HG02943 (cell line): ENCODE measurements around the gene KDM4B.
"Not testable (repeated sequence)": the region's sequence is repeated elsewhere in the genome, so short reads cannot be mapped to it uniquely, and the experiment has no call there.

ENCODE experiments used
- ATAC-seq: cut with Tn5 transposase; IDR thresholded peaks from one replicate; pipeline ENCODE4 v1.9.1; 2021; ENCODE audit warnings: mild to moderate bottlenecking, low read depth, moderate library complexity; ENCODE audit not compliant: unreplicated experiment

Gene KDM4B

DNA sequence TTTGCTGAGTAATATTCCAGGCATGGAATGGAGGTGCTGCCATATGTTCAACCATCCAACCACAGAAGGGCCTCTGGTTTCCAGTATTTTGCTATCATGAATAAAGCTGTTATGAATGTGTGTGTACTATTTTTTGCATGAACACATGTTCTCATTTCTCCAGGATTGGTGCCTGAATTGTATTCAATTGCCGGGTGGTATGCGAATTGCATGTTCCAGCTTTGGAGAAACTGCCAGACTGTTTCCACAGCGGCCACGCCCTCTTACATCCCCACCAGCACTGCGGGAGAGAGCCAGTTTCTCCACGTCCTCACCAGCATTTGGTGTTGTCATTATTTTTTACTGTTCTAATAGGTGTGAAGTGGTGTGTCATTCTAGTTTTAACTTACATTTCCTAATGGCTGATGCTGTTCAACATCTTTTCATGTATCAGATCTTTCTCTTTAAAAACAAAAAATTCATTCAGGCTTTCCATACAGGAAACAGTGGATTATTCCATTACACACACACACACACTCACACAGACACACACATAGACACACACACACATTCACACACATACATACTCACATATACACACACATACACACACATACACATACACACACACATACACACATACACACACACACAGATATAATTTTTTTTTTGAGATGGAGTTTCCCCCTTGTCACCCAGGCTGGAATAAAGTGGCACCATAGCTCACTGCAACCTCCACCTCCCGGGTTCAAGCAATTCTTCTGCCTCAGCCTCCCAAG is 217.6 kb downstream of the KDM4B start:
- no peak for ATAC-seq

DNA sequence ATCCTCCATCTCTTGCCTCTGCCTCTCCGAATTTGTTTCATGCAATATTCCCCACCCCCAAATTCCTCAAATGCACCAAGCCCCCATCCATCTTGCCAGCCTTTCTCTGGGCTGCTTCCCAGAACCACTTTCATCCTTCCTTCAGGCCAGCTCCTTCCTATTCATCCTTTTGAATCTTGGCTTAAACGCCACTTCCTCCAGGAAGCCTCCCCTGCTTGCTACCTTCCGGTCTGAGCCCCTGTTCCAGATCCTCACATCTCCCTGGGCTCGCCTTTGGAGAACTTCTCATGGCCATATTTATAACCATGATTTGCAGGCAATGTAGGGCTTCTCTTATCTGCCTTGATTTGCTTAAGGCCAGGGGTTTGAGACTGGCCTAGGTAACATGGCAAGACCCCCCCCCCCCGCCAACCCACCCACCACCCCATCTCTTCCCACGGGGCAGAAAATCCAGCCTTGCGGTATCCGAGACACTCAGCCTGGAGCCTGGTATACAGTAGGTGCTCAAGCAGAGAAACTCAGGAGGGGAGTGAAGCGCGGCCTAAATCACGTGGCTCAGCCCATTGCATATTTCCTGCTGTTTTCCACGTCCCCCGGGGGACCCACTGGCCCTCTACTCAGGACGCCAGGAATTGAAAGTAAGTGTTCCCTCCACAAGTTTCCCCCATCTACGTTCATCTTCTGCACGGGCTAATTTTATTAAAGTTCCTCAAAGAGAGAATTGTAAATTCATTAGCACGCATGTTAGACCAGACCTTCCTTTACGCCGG is 219.8 kb downstream of the KDM4B start:
- ATAC-seq, result no peak

GRCh38 chr19:5189318-5189607 is 220.3 kb downstream of the KDM4B start:
- no peak for ATAC-seq

- ATAC-seq, result no peak
Observed at GRCh38 chr19:5191091-5191490, 222.2 kb downstream of the KDM4B start.

DNA sequence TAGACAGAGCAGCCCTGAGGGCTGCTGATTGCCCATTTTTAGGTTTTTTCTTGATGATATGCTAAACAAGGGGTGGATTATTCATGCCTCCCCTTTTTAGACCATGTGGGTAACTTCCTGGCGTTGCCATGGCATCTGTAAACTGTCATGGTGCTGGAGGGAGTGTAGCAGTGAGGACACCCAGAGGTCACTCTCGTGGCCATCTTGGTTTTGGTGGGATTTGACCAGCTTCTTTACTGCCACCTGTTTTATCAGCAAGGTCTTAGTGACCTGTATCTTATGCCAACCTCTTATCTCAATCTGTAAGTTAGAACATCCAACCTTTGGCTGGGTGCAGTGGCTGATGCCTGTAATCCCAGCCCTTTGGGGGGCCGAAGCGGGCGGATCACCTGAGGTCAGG is 223.7 kb downstream of the KDM4B start:
- no peak for ATAC-seq

GRCh38 chr19:5193192-5193591 is 224.3 kb downstream of the KDM4B start:
- no peak for ATAC-seq

DNA sequence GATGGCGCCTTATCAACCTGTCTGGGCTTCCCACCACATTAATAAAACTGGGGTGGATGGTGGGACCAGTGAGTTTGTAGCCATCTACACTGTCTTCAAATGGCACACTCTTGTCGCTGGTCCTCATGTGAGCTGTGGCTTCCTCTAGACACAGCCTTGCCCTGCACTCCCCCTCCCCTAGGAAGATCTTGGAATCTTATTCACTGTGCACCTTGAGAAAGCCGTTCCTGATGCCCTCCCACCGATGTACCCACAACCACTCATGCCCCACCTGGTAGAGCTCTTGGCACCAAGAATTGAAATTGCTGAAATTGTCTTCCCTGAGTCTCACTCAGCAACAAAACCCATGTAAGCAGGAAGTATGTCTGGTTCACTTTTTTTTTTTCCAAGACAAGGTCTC is 225.7 kb downstream of the KDM4B start:
- ATAC-seq, result no peak

GRCh38 chr19:5195587-5195986 is 226.7 kb downstream of the KDM4B start:
- ATAC-seq, result not testable (repeated sequence)

DNA sequence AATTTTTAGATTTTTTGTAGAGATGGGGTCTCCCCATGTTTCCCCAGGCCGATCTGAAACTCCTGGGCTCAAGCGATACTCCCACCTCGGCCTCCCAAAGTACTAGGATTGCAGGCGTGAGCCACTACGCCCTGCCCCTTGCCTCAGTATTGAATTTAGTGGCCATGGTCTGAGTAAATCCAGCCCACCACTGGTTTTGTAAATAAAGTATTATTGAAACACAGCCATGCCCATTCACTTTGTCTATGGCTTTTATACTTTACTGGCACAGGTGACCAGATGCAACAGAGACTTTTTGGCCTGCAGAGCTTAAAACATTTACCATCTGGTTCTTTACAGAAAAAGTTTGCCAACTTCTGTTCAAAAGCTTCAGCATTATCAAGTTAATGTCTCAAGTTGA is 227.9 kb downstream of the KDM4B start:
- no peak for ATAC-seq

GRCh38 chr19:5200844-5201243 is 231.9 kb downstream of the KDM4B start:
- ATAC-seq, result no peak

GRCh38 chr19:5202553-5202952 is 233.6 kb downstream of the KDM4B start:
- ATAC-seq, result no peak
